Natural killer cell (primary cell): ENCODE results near the gene SGMS2. TPM values are rescaled to one million over a fixed set of nuclear protein-coding genes. Genes with fewer than 3 reads are reported as not detected.
"Not testable (repeated sequence)": the region's sequence is repeated elsewhere in the genome, so short reads cannot be mapped to it uniquely, and the experiment has no call there.

Experiments
- ATAC-seq, 3 donors: fragments of 150-1000 bp in 2 of 3; fragments of 200-7000 bp in 1 of 3; cut with Tn5 transposase; 1 replicate in 1 of 3; 2 replicates in 2 of 3; pipeline ENCODE4 v1.10.0; 2021; ENCODE audit warnings: mild to moderate bottlenecking in 2 of 3, moderate library complexity in 2 of 3
- DNase-seq, 2 donors: peaks; one replicate each; pipeline versions ENCODE4 v3.0.0 to v3.0.0-alpha.2; 2013 to 2021; ENCODE audit warnings: mixed read lengths in 1 of 2
- H3K27ac ChIP-seq: one replicate; pipeline ENCODE4 v1.5.1; 2013; ENCODE audit warnings: mild to moderate bottlenecking, low read length
- H3K27me3 ChIP-seq: one replicate; pipeline ENCODE4 v1.6.1; 2013; ENCODE audit warnings: low read length; ENCODE audit not compliant: control insufficient read depth, insufficient read depth
- H3K36me3 ChIP-seq: one replicate; pipeline ENCODE4 v1.6.1; 2013; ENCODE audit warnings: low read length; ENCODE audit not compliant: control insufficient read depth, insufficient read depth
- H3K4me1 ChIP-seq: one replicate; pipeline ENCODE4 v1.6.1; 2013; ENCODE audit warnings: low read length; ENCODE audit not compliant: control insufficient read depth, insufficient read depth
- H3K4me3 ChIP-seq: one replicate; pipeline ENCODE4 v1.5.1; 2013; ENCODE audit warnings: low read length
- H3K9me3 ChIP-seq: one replicate; pipeline ENCODE4 v1.6.1; 2013; ENCODE audit warnings: low read length; ENCODE audit not compliant: control insufficient read depth, insufficient read depth
- H3K27ac Mint-ChIP-seq, 2 donors: one replicate each; pipeline ENCODE4 v1.8.0; 2022; ENCODE audit warnings: mild to moderate bottlenecking in 2 of 2, mixed read lengths in 2 of 2, moderate library complexity in 1 of 2
- H3K27me3 Mint-ChIP-seq, 2 donors: one replicate each; pipeline ENCODE4 v1.8.0; 2022; ENCODE audit warnings: low read depth in 2 of 2, mixed read lengths in 2 of 2
- H3K36me3 Mint-ChIP-seq: one replicate; pipeline ENCODE4 v1.8.0; 2022; ENCODE audit warnings: mixed read lengths
- H3K4me1 Mint-ChIP-seq, 2 donors: one replicate each; pipeline ENCODE4 v1.8.0; 2022; ENCODE audit warnings: mixed read lengths in 2 of 2
- H3K4me3 Mint-ChIP-seq: one replicate; pipeline ENCODE4 v1.8.0; 2022; ENCODE audit warnings: mild to moderate bottlenecking, moderate library complexity, mixed read lengths
- H3K9me3 Mint-ChIP-seq, 2 donors: one replicate each; pipeline ENCODE4 v1.8.0; 2022; ENCODE audit warnings: mixed read lengths in 2 of 2
- CTCF ChIP-seq: fragments of 200-600 bp; IDR thresholded peaks from one replicate; pipeline ENCODE4 v1.8.0; 2022; ENCODE audit warnings: antibody characterized with exemption
- WGBS: methylation state at CpG from one replicate; pipeline ENCODE4 v1.1.7; 2013; ENCODE audit warnings: missing lambda C conversion rate; ENCODE audit not compliant: insufficient coverage; 5-methylcytosine and 5-hydroxymethylcytosine counted together
- intact Hi-C: fragments of 100-400 bp; cut with micrococcal nuclease; formaldehyde crosslinking; loops from one replicate; pipeline ENCODE4 v1.14.2; 2022
- total RNA-seq, 4 donors: library from RNA; stranded (reverse); fragments of 120-200 nt in 1 of 4; gene quantifications; one replicate each; pipeline versions ENCODE4 v1.2.3 to v1.2.4, GENCODE V29; 2013 to 2022

The SGMS2 gene
- total RNA-seq, 3 donors from 2014 or later (not counting 1 experiment from before 2014, with no cell fraction given), result 0.16 to 0.98 (median 0.54) TPM

GRCh38 chr4:107917500-107917899 lies 92.8 kb downstream of the SGMS2 start:
- Histone ChIP-seq H3K9me3 (no peaks in the 10 kb centered on the region), H3K4me1 (no peaks in the 10 kb centered on the region), H3K27ac (no peak overlapping the region), H3K36me3 (no peaks in the 10 kb centered on the region), H3K27me3 (peaks cover 6% of the 10 kb centered on the region), H3K4me3 (no peak overlapping the region)
- ATAC-seq (no peak), DNase-seq (no peak)
- H3K27ac Mint-ChIP-seq, result no peak overlapping the region
- TF ChIP-seq CTCF, result no peak
- H3K9me3 Mint-ChIP-seq, result peaks cover 0 to 2% of the 10 kb centered on the region in 2 donors
- peaks cover 13 to 38% of the 10 kb centered on the region in 2 donors for H3K27me3 Mint-ChIP-seq
- no peaks in the 10 kb centered on the region for H3K4me1 Mint-ChIP-seq
- H3K36me3 Mint-ChIP-seq, result peaks cover 7% of the 10 kb centered on the region
- intact Hi-C loops, result no loop called here
- WGBS, result 83% methylated on average over 1 of the region's 2 CpGs
- no peak overlapping the region for H3K4me3 Mint-ChIP-seq

GRCh38 chr4:107922486-107923473 lies 98.0 kb downstream of the SGMS2 start:
- Mint-ChIP-seq H3K27ac (no peak overlapping the region), H3K4me3 (no peak overlapping the region), H3K36me3 (peaks cover 7% of the 10 kb centered on the region), H3K9me3 (peaks cover 0 to 2% of the 10 kb centered on the region in 2 donors), H3K27me3 (peaks cover 17 to 55% of the 10 kb centered on the region in 2 donors), H3K4me1 (no peaks in the 10 kb centered on the region)
- WGBS, result 85% methylated on average over 3 of the region's 4 CpGs
- Histone ChIP-seq H3K4me1 (no peaks in the 10 kb centered on the region), H3K9me3 (no peaks in the 10 kb centered on the region), H3K27ac (no peak overlapping the region), H3K36me3 (no peaks in the 10 kb centered on the region), H3K4me3 (no peak overlapping the region), H3K27me3 (peaks cover 6% of the 10 kb centered on the region)
- TF ChIP-seq CTCF, result no peak
- no peak for DNase-seq
- intact Hi-C loops, result no loop called here
- ATAC-seq, result no peak

- H3K9me3 Mint-ChIP-seq, H3K27me3 ChIP-seq, intact Hi-C loops, H3K36me3 ChIP-seq, H3K9me3 ChIP-seq, H3K4me3 ChIP-seq, H3K27ac Mint-ChIP-seq, H3K27ac ChIP-seq, H3K4me1 Mint-ChIP-seq, DNase-seq, H3K4me1 ChIP-seq, H3K36me3 Mint-ChIP-seq, ATAC-seq, H3K4me3 Mint-ChIP-seq: not testable (repeated sequence)
- H3K27me3 Mint-ChIP-seq, result peaks cover 8 to 33% of the 10 kb centered on the region in 2 donors
These were observed 101.0 kb downstream of the SGMS2 start for GRCh38 chr4:107925713-107926112.

GRCh38 chr4:107926875-107927274 lies 102.1 kb downstream of the SGMS2 start:
- peaks cover 4 to 25% of the 10 kb centered on the region in 2 donors for H3K27me3 Mint-ChIP-seq
- H3K36me3 ChIP-seq, H3K4me3 ChIP-seq, ATAC-seq, H3K27ac ChIP-seq, DNase-seq, H3K4me1 ChIP-seq, H3K9me3 Mint-ChIP-seq, H3K27me3 ChIP-seq, intact Hi-C loops, H3K4me3 Mint-ChIP-seq, H3K4me1 Mint-ChIP-seq, H3K27ac Mint-ChIP-seq, H3K9me3 ChIP-seq, H3K36me3 Mint-ChIP-seq: not testable (repeated sequence)
- WGBS, result 100% methylated on average over 3 of the region's 4 CpGs
